NCI-H187 treated with DMSO at 0.1 percent for 48 hours (cell line): ENCODE data around the gene CASZ1.

Experiments
- DNase-seq: peaks from one replicate; lab custom pipeline; 2025; lab: John Stamatoyannopoulos, UW

Gene CASZ1

DNA sequence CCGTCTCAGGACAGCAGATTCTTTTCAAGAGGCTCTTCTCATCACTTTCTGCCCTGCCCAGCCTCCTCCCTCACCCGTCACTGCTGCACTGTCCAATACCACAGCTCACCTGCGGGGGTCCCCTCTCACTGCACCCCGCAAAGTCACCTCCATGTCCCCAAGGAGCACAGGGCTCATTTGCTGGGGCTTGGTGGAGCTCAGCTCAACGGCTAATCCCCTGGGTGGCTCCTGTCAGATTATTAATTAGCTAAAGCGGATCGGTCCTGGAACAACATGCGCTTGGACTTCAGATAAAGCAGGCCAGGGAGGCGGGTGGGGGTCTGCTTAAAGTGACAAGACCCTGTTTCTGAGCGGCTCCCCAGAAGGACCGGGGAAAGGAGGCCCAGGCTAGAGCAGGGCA is 43.1 kb downstream of the CASZ1 start:
- no peak for DNase-seq

DNA sequence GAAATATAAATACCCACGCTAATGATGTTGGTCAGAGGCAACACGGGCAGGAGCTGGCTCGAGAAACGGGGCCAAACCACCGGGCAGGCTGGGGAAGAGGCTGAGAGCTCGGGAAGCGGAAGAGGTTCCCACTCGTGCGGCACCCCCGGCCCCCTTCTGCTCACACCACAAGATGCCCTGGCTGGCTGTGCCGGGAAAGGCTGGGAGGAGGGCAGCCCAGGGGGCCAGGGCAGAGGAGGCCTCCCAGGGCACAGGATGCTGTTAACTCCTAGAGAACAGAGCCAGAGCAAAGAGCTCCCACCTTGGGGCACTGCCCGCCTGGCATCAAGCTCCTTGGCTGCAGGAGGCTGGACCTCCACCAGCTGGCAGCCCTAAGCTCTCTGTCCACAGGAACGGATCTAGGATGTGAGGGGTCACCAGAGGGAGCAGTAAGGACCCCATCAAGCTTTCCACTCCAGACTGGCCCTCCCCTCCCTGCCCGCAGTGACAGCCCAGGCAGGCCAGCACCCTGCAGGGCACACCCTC is 44.8 kb downstream of the CASZ1 start:
- no peak for DNase-seq

DNA sequence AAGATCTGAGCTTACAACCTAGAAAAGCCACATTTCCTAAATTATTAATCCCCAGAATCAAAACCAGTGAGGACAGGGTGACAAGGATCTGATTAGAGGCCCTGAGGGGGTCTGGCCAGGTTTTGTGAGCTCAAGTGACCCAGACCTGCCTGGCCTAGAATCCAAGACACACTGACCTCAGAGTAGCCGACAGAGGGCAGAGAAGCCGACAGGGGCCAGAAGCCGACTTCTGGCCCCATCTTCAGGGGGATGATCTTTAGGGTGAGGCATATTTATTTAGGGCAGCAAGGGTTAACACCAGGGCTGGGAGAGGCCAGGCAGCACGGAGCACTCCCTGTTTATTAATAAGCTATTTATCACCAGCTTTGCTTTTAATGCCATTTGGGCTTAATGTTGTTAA is 45.3 kb downstream of the CASZ1 start:
- no peak for DNase-seq

DNA sequence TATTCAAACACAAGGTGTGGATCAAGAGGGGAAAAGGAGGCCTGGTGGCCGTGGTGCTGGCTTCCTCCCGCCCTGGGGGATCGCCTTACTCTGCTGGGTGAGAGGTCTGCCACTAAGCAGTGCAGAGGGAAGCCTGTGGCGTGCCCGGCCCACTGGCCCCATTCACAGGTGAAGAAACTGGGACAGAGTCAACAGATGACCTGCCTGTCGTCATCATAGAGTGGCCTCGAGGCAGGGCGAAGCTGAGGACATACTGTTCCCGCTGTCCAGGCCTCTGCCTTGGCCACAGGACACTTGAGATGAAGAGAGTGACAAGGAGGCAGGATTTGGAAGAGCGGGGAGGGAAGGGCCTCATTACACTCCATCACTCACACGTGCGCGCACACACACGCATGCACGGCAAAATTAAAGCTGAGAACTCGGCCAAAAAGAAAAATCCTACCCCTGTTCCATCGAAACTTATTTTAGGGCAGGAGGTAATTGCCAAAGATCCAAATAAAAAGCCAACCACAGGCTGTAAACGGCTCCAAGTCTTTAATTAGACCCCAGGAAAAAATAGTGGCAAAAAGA is 50.5 kb downstream of the CASZ1 start:
- DNase-seq, result no peak

DNA sequence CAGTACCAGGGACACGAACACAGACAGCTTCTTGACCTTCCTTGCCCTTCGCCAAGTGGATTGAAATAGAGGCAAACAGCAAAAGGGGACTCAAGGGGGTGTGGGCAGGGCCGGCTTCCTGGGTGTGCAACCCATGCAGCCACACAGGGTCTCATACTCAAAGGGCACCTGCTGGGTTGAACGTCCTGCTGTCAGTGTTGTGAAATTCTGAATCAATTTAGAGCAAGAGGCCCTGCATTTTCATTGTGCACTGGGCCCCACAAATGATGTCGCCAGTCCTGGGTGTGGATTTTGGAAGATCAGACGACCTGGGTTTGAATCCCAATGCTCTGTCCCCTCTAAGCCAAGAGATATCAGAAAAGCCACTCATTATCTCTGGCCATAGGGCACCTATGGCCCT is 51.1 kb downstream of the CASZ1 start:
- no peak for DNase-seq

DNA sequence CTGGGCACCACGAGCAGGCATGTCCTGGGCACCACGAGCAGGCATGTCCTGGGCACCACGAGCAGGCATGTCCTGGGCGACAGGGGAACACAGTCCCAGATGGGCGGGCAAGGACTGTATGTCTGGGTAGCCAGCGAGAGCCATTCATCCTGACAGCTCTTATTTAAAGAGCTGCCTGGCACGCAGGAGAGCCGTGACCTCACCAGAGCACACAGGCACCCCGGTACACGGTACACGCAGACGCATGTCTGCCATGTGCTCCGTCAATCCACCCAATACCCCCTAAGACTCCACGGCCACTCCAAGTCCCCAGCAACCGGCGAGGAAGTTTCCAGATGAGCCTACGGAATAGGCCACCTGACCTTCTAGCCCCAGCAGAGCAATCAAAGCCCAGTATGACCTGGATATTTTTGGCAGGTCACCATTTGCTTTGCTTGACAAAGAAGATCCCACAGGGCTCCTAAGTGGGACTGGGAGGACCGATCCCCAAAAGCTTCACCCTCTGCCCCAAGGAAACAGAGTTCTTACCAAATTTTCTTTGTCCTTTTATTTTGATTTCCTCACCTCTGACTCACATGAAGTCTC is 51.7 kb downstream of the CASZ1 start:
- DNase-seq, result no peak

DNA sequence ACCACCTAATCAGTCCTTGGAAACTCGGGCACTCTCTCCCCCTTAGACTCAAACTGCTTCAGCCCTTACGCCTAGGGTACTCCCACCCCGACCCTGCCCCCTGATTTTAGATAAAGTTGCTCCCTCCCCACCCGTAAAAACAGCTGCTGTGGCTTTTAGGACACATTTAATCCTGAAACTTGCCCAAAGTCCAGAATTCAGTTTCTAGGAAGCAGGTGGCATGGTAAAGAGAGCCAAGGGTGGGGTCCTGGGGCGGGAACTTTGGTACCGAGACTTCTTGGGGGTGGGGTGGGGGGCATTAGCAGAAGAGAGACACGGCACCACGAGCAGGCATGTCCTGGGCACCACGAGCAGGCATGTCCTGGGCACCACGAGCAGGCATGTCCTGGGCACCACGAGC is 52.4 kb downstream of the CASZ1 start:
- no peak for DNase-seq

DNA sequence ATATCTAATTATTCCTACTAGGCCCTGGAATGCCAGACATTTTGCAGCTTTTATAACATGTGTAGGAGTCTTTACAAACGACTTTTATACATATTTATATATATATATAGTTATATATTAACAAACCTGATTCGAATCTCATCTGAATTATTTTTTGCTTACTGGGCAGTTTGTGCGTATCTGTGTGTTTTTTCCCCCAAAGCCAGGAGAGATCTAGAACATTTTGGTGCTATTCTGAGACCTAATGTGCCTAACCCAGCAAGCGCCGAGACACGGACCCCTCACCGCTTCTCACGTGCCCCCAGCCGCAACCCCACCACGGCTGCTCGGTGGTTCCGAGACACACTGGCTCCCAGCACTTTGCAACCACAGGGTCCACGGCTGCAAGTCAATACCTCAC is 54.8 kb downstream of the CASZ1 start:
- no peak for DNase-seq

DNA sequence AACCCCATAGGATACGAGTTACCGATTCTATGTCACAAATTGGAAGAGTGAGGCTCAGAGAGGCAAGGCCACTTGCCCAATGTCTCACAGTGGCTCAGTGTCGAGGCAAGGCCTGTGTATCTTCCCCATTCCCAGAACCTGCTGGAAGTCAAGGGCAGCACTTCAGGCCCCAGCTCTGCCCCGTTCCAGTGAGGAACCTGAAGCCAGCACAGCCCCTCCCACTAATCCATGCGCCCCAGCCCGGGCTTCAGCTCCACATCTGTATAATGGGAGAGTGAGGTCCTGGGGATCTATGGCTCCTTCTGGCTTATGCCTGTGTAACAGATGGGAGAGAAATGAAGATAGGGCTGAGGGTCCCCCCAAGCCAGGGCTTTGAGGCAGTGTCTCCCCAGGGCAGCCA is 56.3 kb downstream of the CASZ1 start:
- no peak for DNase-seq

DNA sequence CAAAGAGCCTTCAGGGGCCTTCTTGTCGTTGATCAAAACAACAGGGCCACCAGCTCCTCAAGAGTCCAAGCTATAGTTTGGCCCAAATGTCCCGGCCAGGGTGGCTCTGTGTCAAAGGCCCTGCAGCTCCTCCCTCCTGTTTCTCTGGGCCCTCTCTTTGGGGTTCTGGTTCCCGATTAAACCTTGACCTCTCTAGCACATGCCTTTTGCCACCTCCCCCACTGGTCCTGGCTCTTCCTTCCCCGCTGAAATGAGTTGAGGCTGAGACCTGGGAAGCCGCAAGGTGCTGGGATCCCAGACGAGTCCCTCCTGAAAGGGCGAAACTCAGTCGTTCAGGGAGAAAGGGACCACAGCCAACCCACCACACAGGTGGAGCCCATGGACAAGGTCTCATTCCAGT is 56.9 kb downstream of the CASZ1 start:
- DNase-seq, result no peak

DNA sequence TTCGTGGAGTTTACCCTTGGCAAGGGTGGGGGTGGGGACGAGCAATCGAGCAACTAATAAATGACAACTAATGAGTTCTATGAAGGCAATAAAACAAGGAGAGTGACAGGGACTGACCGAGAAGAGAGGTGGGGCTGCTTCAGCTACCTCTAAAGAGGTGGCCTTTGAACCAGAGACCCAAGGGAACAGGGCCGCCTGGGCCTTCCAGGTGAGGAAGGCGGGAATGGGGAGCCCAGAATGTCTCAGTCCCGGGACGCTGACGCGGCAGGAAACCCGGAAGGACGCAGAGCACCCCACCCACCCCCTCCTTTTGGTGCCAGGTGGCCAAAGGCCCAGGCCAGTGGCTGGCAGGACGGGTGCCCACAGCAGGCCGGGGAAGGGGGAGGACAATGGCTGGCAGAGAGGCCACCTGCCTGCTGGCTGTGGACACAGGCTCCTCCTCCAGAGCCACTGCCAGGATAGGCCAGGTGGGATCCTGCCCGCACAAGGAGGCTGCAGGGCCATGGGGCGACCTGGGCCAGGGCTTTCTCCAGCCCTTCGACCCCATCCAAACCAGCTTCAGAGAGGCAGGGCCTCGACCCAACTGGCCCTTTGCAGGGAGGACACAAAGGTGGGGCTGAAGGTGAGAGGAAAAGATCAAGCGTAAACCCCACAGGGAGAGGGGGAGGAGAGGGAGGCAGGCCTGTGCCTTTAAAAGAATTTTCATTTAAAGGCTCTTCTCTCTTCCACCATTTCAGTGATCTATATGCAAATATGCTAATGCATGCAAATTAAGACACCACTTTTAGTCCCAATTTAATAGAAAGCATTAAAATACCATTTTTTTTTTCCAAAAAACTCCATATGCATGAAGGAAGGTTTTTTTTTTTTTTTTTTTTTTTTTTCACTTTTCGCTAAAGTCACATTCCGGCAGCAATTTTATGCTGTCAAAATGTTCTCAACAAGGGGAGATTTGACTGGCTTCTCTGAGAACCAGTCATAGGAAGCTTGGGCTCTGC is 58.1 kb downstream of the CASZ1 start:
- DNase-seq, result no peak

DNA sequence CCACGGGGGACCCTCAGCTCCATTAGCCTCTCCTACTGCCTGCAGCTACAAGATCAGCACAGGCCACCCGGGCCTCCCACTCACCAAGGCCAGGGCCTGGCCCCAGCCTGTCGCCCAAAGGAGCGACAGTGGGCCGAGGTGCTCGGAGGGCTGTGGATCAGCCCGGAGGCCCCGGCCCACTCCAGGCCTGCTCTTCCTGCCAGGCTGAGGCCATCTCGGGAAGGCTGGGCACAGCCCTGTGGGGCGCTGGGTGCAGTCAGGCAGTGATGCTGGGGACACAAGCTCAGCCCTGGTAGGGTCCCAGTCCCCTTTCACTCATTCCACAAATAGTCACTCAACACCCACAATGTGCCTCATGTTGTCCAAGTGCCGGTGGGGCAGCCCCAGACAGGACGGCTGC is 58.8 kb downstream of the CASZ1 start:
- no peak for DNase-seq

DNA sequence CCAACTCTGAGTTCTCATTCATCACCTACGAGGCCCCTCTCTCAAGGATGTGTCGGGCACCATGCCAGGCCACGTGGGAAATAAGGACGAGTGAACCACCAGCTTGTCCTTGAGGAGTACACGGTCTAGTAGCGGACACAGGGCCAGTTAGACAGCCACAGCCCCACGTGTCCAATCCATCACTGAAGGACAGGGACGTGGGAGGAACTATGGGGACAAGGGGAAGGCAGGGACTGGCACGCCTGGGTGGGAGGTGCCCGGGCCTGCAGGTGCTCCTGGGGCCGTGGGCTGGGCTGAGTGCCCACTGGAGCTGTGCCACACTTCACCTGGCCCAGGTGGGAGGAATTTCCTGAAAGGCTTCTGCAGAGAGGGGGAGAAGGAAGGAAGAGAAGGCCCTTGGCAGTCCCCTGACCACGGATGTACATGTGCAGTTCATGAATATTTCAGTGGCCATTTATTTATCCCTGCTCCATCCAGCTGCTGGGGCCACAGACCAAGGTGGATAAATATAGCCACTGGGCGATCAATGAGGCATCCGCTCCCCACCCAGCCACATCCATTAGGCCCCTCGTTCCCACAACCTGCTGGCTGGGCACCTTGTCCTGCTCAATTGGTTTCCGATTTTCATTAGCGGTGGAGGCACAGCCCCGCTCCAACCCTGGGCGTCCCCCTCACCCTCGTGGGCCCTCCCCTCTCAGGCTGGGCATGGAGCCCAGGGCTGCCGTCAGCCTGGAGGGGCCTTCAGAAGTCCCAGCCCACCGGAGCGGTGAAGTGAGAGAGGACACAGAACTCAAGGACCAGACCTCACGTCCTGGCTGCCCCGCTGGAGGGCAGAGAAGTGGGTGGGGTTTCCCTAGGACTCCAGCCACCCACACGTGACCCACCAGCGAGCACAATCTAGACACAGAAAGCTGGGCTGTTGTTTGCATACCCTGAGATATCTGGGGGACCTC is 59.5 kb downstream of the CASZ1 start:
- no peak for DNase-seq

DNA sequence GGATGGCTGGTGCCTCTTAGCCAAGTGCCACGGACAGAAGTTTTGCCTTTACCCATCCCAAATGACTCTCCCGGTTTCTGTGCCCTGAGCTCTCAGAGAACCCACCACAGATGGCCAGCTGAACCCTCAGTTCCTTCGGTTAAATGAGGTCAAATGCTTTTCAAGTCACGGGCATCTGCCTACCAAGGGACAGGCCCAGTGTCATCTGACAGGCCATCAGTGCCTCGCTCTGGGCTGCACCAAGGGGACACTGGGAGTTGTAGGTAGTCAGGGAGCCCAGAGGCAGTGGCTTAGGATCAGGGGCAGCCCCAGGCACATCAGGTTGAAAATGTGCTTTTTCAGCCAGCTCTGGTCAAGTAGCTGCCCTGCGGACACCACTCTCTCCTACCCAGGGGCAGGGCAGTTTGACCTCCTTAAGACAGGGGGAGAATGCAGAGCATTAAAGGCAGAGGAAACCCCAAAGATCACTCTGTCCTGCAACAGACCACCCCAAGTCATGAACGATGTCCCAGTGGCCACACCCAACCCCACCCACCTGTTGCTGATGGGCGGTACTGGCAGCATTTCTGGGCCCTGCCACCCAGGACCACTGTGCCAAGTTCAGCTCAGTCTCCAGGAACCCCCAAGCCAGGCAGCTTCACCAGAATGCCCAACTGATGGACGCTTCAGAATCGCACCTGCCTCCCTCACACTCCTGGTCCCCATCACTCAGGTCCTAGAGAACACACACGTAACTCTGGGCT is 60.7 kb downstream of the CASZ1 start:
- DNase-seq, result no peak

DNA sequence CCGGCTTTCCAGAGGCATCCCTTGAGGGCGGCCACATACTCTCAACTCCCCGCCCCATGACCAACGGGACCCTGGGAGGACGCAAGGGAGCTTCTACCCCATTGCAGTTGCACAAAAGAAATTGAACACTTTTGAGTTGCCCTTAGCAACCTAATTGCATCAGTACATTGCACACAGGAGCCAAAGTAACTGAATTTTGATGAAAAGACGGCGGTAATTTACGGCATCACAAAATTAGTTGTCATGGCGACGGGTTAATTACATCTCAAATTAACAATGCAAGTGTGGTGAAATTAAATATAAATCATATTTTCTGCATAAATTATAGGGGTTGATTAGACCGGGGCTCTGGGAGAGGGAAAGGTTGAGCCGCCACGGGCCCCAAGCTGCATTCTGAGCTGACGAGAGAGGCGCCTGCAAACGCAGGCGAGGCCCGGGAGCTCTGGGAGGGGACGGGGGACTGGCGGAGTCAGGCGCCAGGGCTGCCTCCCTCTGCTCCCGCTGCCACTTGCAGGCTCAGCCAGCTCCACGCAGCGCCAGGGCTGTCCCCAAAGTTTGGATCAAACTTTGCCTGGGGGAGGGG is 61.4 kb downstream of the CASZ1 start:
- DNase-seq, result no peak

DNA sequence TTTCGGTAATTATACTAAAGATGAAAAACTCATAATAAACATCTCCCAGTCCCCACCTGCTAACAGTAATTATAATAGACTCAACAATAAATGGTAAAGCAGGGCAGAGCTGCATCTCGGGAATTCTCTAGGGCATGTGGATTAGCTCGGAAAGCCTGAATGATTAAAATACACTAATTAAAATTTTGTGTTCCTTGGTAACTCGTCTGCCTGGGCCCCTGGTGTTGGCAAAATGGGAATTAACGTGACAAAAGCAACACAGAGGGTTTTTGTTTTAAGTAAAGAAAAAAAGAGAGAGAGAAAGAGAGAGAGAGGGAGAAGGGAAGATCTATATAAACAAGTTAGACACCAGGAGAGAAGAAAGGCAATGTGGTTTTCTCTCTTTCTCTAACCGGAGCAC is 62.1 kb downstream of the CASZ1 start:
- no peak for DNase-seq

DNA sequence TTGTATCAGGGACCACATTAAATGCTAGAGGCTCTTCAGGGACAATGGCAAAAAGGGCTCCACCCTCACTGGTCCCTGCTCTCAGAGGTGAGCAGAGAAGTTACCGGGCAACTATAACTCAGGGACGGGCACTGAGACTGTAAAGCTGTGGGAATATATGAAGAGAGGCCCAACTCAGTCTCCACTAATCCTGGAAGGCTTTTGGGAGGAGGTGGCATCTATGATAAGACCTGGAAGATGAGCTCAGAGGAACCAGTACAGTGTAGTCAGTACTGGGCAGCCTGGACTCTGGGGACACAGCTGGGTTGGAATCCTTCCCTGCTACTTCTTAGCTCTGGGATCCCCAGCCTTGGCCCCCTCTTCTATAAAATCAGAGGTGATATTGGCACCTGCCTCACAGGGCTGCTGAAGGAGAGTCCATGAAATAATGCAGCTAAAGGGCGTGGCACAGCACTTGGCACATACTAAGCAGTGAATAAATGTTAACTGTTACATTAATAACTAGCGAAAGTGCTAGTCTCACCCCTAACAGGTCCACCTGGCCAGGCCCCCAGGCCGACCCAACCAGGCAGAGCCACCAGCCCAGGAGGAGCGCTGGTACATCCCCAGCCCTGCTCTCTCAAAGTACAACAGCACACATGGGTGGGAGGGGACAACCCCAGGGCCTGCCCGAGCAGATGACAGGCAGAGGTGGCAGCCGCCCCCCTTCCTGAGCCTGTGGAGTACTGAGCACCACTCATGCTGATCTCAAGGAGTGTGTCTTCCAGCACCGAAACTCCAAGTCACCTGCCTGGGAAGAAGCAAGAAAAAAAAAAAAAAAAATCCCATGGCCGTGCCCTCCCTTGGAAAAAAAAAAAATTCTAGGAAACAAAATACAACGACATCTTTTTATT is 62.7 kb downstream of the CASZ1 start:
- DNase-seq, result no peak

DNA sequence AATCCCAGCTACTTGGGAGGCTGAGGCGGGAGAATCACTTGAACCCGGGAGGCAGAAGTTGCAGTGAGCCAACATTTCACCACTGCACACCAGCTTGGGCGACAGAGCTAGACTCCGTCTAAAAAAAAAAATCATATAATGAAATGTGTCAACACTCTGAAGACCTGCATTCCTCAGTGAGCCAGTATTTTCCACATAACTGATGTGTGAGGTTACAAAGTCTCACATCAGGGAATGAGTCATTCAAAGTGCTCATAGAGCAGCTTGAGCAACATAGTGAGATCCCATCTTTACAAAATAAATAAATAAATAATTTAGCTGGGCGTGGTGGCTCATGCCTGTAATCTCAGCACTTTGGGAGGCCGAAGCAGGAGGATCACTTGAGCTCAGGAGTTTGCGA is 65.5 kb downstream of the CASZ1 start:
- DNase-seq, result no peak

DNA sequence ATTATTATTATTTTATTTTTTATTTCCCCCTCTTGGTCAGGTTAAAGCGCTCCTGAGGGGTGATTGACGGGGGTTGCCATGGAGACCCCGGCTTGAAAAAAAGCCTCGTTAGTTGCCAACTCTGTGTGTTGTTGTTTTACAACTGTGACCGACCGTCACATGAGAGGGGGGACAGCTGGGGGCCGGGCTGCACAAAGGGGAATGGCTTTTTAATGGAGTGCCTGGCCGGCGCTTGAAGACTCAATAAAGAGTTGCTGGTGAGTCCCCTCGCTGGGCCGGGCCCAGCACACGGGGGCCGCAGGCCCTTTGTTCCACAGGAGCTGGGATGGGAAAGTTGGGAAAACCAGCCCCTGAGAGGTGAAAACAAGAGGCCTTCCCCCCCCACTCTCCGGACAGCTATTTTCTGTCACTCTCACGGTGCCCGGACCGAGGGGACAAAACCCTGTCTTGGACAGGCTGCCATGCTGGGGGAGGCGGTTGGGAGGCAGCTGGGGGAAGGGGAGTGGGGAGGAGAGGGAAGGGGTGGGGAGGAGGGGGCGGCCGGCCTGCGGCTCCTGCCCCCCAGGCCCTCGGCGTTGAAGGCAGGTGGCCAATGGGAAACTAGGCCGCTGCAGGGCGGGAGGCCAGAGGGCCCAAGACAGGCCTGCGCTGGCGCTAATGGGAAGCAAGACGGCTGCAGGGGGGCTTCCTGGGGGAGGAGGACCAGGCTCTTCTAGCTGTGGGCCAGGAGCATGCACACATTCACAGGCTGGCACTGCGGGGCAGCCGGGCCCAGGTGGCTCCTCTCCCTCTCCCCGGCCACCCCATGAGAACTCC is 67.6 kb downstream of the CASZ1 start:
- DNase-seq, result no peak
